NCI-H128 (cell line): ENCODE results near the gene COPS2.

Experiments
- DNase-seq: peaks from one replicate; lab custom pipeline; 2025; ENCODE audit not compliant: unreplicated experiment; lab: John Stamatoyannopoulos, UW

The COPS2 gene

DNA sequence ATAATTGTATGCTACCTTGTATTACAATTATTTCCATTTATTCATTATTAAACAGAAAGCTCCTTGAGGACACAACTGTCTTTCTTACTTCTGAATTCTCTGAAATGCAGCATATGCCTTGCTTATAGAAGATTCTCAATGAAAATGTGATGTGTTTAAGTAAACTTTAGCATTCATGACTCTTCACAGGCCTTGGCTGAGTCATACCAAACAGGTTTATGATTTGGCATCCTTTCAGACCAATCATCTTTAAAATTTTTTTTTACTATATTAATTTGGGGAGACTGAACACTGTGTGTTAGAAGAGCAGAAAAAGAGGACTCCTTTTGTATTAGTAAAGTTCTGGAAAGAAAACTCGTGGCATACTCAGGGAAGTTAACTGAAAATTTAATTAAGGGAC, 8.3 kb upstream of the COPS2 start:
- no peak for DNase-seq

DNA sequence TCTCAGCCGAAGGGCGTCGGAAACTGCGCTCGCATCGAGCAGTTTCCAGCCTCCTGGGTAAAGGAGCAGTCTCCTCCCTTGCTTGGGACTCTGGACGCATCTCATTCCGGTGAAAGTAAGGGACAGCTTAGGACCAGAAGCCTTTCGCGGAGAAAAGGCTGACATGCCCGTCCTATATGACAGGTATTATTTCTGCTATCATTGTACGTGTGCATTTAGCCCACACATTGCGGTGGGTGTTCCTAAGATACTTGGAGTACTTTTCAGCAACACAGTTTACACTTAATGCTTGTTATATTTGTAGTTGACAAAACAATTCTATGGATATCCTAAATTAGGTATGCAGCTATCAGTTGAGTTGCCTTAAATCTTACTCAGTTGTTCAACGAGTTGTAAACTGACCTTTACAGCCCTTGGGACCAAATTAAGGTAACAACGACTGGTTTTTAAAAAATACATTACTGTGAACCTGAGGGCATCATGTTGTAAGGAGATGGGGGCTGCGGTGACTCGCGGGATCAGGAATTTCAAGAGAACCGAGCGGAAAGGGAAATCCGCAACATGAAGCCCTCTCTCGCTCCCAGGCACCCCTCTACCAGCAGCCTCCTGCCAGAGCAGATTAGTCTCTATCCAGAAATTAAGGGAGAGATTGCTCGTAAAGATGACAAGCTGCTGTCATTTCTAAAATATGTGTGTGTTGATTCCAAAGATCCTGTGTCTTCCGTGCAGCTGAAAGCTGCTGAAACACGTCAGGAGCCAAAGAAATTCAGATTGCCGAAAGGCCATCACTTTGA, 632 bp upstream of the COPS2 start:
- DNase-seq = no peak

DNA sequence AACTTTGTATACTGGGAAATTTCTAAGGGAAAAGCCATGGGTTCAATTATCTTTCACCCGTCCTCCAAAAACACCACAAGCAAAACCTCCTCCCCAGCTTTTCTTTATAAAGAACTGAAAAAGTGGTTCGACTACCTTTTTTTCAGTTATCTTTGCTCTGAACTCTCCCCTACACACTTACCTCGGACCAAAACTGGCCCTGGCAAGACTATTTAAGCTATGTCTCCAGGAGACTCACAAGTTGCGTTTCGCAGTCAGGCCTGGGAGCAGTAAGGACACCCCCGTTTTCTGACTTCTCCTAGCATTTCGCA, 645 bp downstream of the COPS2 start:
- no peak for DNase-seq

DNA sequence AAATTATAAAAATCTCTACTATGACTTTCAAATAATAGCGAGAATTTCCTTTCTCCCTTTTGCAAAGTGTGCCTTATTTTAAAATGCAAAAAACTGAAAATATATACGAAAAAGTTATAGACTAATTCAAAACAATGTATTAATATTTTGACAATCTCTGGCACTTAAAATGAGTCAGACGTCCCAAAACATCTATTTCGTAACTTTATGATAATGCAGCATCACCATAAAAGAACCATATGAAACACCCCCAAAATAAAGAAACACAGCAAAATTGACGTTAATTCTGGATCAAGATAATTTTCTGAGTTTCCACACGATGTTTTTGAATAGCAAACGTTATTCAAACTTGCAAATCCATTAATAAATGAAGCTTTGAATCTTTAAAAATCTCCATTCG, 1.0 kb downstream of the COPS2 start:
- DNase-seq = no peak

DNA sequence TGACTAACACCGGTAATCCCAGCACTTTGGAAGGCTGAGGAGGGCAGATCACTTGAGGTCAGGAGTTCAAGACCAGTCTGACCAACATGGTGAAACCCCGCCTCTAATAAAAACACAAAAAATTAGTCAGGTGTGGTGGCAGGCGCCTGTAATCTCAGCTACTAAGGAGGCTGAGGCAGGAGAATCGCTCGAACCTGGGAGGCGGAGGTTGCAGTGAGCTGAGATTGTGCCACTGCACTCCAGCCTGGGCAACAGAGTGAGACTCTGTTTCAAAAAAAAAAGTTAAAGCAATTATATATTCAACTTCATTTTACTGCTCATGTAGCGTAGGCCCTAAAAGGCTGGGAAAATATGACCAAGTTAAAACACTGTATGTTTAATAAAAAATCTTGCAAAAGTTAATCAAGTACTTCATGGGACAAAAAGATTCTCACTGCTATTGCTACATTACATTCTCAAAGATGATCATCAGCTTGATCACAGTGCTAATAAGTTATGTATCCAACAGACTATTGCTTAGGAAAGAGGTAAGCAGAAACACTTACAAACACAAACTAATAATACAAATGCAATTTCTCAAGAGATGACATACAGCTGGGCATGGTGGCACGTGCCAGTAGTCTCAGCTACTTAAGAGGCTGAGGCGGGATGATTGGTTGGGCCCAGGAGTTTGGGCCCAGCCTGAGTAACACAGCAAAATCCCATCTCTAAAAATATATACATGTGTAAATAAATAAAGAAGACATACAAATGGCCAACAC, 2.7 kb downstream of the COPS2 start:
- no peak for DNase-seq

DNA sequence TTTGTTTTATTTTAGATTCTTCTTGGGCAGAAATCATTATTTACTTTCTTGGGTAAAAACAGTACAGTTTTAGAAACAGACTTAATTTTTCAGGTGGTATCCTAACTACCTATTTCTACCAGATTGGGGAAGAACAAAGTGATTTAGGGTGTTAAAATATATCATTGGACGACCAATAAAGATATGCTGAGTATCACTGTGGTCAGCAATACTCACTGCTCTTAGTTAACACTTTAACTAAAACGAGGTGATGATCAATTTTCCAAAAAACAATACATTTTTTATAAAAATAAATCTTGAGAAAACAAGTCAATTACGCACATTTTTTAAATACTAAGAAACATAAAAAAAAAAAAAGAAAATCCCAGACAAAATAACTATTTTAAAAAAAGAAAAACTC, 3.6 kb downstream of the COPS2 start:
- no peak for DNase-seq

DNA sequence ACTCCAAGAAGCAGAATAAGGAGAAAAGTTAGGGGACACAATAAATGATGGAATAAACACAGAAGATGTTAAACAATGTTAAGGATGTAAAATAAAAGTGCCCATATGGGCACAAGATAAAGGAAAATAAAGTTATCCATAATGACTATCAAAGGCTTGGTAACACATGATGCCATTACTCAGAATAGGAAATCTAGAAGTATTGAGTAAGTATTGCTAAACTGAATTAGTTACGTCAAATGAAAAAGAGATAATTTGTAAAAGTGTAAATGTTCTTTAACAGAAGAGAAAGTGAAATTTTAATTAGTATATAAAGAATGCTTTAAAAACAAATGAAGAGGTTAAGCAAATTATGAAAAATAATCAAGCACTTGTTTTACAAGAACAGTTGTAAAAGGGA, 6.7 kb downstream of the COPS2 start:
- DNase-seq = no peak

DNA sequence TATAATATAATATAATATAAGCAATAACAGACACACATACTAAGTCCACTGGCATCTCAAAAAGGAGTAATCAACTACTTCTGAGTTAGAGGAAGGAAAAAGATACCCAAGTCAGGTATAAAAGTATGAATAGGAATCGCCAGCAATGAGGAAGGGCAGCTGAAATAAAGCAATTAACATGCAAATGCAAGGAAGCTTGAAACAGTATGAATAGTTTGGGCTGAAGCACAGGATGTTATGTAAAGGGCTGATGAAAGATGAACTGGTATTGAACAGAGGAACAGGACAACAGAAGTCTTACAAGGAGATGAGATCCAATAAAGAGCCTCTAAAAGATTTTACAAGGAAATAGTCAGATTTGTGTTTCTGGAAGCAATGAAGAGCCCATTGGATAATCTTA, 7.1 kb downstream of the COPS2 start:
- DNase-seq = no peak

DNA sequence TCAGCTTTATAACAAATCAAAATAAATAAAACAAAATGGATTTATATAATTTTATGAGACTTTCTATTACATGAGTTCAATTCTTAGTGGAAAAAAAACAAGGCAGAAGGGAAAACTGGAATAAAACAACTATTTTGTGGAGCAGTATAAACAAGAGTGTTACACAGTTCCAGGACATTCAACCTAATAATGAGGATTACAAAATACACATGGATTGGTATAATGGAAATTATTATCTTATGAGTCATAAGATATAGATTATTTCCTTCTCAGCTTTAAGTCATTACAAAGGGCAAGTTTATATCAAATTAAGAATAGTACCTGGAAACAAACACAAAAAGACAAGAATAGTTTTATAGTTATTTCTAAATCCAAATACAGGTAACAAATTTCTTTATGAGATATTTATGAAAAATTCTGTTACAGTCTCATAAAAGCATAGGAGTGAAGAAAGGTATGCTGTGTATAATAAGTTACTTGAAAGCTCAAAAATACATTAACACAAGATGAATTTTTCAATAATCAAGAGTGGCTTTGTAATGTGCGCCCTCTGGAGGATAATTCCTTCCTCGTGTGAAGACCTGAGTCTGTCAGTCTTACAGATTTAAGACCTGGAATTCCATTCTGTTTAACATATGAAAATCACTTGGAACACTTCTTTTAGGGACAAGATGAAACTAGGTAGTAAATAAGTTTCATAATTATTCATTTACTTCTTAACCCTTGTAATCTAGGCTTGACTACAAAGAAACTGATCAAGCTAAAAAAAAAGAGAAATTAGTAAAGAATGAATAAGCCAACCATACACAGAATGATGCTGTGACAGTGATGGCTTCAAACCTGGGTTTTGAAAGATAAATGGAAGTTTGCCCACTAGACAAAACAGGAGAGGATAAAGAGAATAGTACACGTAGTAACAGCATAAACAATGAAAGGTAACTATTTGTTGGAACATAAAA, 9.5 kb downstream of the COPS2 start:
- no peak for DNase-seq

DNA sequence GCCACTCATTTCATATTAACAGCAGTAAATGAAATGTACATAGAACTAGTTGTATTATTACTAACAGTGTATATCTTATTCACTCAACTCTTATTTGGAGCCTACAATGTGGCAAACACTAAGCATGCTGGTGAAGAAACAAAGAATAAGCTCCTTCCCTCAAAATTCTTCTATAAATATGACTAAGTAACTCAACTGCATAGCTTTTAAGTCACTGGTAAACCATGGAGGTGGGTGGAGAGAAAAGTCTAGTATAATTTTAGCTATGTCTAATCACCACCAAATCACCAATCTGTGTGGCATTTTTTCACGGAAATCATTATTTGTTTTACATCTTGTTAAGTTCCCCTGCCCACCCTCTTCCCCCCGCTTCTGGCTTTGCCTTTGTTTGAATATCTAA, 17.5 kb downstream of the COPS2 start:
- no peak for DNase-seq

DNA sequence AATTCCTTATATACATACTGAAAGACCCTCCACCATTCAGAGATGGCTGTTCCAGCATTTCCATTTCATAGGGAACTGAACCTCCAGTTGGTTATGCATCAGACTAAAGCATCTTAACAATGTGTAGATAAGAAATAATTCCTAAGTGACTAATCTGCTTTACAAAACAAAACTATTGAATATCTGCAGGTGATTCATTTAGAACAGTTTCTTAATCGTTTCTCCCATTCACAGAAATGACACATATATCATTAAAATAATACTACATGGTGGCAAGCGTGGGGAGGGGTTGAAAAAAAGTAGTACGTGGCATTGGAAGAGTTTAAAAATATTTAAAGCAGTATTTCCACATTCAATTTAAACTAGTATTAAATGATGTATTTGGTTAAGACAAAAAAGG, 19.5 kb downstream of the COPS2 start:
- DNase-seq = no peak

DNA sequence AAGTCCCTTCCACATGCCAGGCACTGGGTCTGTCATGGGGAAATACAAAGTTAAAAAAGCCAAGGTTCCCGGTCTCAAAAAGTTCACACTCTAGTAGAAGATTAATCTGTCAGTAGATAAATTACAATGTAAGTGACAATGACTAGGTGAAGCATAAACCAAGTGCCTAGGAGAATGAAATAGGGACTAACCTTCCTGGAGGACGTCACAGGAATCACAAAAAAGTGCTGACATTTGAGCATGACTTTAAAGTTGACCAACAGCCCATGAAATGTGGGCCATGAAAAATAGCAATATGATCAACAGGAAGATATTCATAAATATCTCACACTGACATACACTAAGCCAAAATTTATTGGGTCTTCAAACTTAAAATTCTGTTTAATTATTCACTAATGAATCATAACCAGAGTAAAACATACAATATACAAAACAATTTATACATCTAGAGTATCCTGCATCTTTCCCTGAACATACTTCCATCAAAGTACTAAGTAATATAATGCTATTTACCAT, 20.0 kb downstream of the COPS2 start:
- no peak for DNase-seq

DNA sequence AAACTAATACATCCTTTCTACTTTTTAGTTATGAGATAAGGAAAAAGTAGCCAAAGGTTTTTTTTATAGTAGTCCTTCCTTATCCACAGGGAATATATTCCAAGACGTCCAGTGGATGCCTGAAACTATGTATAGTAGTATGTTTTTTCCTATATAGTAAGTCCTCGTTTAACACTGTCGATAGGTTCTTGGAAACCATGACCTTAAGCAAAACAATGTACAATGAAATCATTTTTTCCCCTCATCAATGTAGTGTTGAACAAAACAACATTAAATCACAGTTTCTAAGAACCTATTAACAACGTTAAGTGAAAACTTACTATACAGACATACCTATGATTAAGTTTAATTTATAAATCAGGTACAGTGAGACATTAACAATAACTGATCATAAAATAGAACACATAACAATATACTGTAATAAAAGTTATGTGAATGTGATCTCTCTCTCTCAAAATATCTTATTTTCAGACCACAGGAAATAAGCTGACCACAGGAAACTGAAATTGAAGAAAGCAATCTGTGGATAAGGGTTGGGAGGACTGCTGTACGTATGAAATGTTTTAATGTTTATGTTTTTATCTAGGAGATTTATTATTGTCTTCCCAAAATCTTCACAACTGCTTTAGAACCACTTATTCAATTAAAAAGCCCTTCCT, 20.6 kb downstream of the COPS2 start:
- no peak for DNase-seq

DNA sequence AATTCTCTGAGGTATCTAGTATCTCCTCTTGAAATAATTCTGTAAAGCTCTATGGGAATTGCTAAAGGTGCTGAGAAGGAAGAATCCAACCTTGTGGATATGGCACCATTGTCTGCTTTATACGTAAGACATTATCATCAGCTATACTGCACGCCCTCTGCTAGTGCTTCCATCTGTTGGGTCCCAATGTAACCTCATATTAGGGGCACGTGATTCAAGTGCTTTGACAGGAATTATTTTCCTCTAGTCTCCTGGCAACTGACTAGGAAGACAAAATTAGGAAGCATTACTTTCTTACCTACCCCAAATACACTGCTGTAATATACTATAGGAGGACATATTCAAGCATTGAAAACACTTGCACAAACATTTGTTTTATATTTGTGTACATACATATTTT, 24.0 kb downstream of the COPS2 start:
- DNase-seq = no peak

DNA sequence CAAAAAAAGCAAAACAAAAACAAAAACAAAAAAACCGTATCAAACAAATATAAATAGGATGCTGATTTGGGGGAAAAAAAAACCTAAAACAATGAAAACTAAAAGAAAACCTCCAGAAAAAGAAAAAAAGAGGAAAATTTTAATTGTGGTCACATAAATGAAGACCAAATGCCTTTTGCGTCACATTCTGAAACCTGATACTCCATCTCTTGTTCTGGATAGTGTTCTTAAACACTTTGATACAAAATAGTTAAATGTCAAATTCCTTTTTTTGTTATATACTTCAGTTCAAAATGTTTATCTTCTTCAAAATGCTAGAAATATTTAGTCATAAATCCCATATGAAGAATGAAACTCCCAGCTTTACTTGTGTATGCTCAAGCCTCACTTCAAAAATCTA, 31.0 kb downstream of the COPS2 start:
- no peak for DNase-seq

DNA sequence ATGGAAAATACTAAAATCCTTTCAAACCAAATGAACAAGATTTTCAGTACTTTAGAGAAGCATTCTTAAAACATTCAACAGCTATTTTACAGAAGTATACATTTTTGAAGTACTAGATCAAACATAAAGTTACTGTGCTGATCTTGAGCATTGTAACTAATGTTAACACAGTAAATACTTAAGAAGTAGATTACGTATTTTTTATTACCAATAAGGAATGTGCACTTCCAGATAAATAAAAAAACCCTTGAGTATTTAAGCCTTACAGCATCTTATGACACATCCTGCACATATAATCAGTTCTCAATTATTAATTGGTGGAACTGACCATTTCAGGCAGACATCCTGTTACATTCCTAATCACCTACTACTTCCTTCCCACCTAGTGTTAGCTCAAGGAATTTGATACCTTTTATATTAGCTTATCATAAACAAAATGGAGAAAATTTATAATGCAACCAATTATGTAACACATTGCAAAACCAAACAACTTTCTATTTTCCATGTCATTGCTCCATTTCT, 32.8 kb downstream of the COPS2 start:
- no peak for DNase-seq

DNA sequence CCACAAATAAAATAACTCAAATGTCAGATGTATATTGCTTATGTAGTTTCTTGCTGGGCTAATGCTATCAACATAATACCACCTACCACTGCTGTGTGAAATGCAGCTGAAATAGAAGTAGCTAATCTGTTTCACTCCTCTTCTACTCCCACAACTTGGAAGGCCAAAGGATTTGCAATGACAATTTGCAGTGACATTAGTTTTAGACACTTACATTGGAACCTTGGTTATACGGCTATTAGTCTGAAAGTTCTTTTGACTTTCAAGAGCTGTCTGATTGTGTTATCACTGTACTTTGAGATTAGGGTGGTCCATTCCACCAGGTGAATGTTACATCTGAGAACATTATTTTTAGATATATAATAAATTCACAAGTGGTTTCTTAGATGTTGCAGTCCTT, 33.5 kb downstream of the COPS2 start:
- DNase-seq = no peak

DNA sequence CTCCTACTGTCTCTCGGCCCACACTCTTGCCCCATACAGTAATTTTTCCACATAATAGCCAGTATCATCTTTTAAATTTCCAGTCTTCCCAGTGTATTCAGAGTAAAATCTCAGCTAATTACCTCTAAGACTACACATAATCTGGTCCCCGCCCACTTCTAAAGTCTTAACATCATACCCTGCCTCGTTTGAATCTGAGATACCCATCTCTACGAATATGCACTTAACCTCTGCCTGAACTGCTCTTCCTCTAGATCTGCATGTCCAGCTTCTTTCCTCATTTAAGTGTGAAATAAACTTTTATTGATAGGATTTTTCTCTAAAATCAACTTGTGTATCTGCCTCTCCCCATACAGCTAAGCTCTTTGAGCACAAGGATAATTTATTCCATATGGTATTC, 34.6 kb downstream of the COPS2 start:
- DNase-seq = no peak

DNA sequence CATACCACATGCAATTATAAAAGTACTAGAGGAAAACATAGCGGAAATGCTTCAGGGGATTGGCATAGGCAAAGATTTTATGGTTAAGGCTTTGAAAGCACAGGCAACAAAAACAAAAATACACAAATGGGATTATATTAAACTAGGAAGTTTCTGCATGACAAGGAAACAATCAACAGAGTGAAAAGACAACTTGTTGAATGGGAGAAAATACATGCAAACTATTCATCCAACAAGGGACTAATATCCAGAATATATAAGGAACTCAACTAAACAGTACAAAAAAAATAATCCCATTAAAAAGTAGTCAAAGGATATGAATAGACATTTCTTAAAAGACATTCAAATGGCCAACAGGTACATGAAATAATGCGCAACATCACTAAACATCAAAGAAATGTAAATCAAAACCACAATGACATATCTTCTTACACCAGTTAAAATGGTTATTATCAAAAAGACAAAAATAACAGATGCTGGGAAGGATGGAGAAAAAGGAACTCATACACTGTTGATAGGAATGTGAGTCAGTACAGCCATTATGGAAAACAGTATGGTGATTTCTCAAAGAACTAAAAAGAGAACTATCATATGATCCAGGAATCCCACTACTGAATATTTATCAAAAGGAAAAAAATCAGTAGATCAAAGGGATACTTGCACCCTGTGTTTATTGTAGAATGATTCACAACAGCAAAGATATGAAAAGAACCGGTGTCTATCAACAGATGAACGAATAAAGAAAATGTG, 39.1 kb downstream of the COPS2 start:
- DNase-seq = no peak

DNA sequence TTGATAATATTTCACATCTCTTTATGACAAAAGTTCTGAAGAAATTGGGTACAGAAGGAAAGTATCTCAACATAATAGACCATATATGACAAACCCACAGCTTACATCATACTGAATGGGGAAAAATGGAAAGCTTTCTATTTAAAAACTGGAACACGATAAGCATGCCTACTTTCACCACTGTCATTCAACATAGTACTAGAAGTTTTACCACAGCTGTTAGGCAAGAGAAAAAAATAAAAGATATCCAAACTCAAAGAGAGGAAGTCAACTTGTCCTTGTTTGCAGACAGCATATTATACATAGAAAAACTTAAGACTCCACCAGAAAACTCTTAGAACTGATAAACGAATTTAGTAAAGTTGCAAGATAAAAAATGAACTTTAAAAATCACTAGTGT, 40.3 kb downstream of the COPS2 start:
- no peak for DNase-seq
